ENCODE data around the gene GREM2. TPM values are rescaled to one million over a fixed set of nuclear protein-coding genes. Genes with fewer than 3 reads are reported as not detected.

GREM2 gene
- total RNA-seq, 1 experiment from 2014 or later: not detected

- no peaks in the 10 kb centered on the region for H3K4me1 ChIP-seq (ENCODE audit: control insufficient read depth, insufficient read depth, low read length)
- in situ Hi-C loops (cut with HindIII; ENCODE audit: low pct_unique_long_range_greater_than_20kb, low sequenced_read_pairs) (no loop called here), intact Hi-C loops (cut with micrococcal nuclease; ENCODE audit: unreplicated experiment) (no loop called here)
- no peak overlapping the region for H3K27ac ChIP-seq (ENCODE audit: low read length)
- H3K27me3 ChIP-seq (ENCODE audit: control insufficient read depth, insufficient read depth, low read length): no peaks in the 10 kb centered on the region
- BruUV-seq (replicated peaks): no TSS peak
- H3K4me3 ChIP-seq (ENCODE audit: low read depth in 2 of 2, low read length in 2 of 2): no peak overlapping the region
- no peak for TF ChIP-seq POLR2AphosphoS5 (IDR thresholded peaks at IDR 0.05; ENCODE audit: low read depth, low read length)
- no peak for TF ChIP-seq SIN3A (IDR thresholded peaks at IDR 0.05; ENCODE audit: borderline replicate concordance, insufficient read depth, low read depth, low read length)
- no peak for TF ChIP-seq TCF7L2 (IDR thresholded peaks at IDR 0.05; ENCODE audit: low read depth, low read length)
- no peak for TF ChIP-seq REST (IDR thresholded peaks at IDR 0.05; ENCODE audit: insufficient read depth in 1 of 2, low read depth in 2 of 2, low read length in 1 of 2)
- TF ChIP-seq CTCF (IDR thresholded peaks at IDR 0.05): no peak
- H3K36me3 ChIP-seq (ENCODE audit: control insufficient read depth, insufficient read depth, low read length): no peaks in the 10 kb centered on the region
- DNase-seq (ENCODE audit: low read depth, low spot score) (no peak), ATAC-seq (no peak)
- H3K9me3 ChIP-seq (ENCODE audit: control insufficient read depth, insufficient read depth, low read depth, low read length): no peaks in the 10 kb centered on the region
- POLR2A ChIA-PET: no interaction called here
- CTCF ChIA-PET: no interaction called here
These were observed 147.9 kb downstream of the GREM2 start for GRCh38 chr1:240464099-240464498.

GRCh38 chr1:240462766-240463395, 149.1 kb downstream of the GREM2 start:
- H3K36me3 ChIP-seq (ENCODE audit: control insufficient read depth, insufficient read depth, low read length): no peaks in the 10 kb centered on the region
- DNase-seq (ENCODE audit: low read depth, low spot score) (no peak), ATAC-seq (no peak)
- H3K4me1 ChIP-seq (ENCODE audit: control insufficient read depth, insufficient read depth, low read length): no peaks in the 10 kb centered on the region
- no peaks in the 10 kb centered on the region for H3K27me3 ChIP-seq (ENCODE audit: control insufficient read depth, insufficient read depth, low read length)
- TF ChIP-seq TCF7L2 (IDR thresholded peaks at IDR 0.05; ENCODE audit: low read depth, low read length): no peak
- TF ChIP-seq REST (IDR thresholded peaks at IDR 0.05; ENCODE audit: insufficient read depth in 1 of 2, low read depth in 2 of 2, low read length in 1 of 2): no peak
- no peak for TF ChIP-seq POLR2AphosphoS5 (IDR thresholded peaks at IDR 0.05; ENCODE audit: low read depth, low read length)
- TF ChIP-seq CTCF (IDR thresholded peaks at IDR 0.05): no peak
- TF ChIP-seq SIN3A (IDR thresholded peaks at IDR 0.05; ENCODE audit: borderline replicate concordance, insufficient read depth, low read depth, low read length): no peak
- H3K27ac ChIP-seq (ENCODE audit: low read length): no peak overlapping the region
- in situ Hi-C loops (cut with HindIII; ENCODE audit: low pct_unique_long_range_greater_than_20kb, low sequenced_read_pairs) (no loop called here), intact Hi-C loops (cut with micrococcal nuclease; ENCODE audit: unreplicated experiment) (no loop called here)
- no peaks in the 10 kb centered on the region for H3K9me3 ChIP-seq (ENCODE audit: control insufficient read depth, insufficient read depth, low read depth, low read length)
- no peak overlapping the region for H3K4me3 ChIP-seq (ENCODE audit: low read depth in 2 of 2, low read length in 2 of 2)
- BruUV-seq (replicated peaks): no TSS peak
- POLR2A ChIA-PET: no interaction called here
- CTCF ChIA-PET: no interaction called here
